ENCODE results near the gene DNM2. TPM values are rescaled to one million over a fixed set of nuclear protein-coding genes. Genes with fewer than 3 reads are reported as not detected.
"Not testable (repeated sequence)": the region's sequence is repeated elsewhere in the genome, so short reads cannot be mapped to it uniquely, and the experiment has no call there.

DNM2 gene
- total RNA-seq, 3 donors from 2014 or later: 152 to 161 (median 158) TPM

DNA sequence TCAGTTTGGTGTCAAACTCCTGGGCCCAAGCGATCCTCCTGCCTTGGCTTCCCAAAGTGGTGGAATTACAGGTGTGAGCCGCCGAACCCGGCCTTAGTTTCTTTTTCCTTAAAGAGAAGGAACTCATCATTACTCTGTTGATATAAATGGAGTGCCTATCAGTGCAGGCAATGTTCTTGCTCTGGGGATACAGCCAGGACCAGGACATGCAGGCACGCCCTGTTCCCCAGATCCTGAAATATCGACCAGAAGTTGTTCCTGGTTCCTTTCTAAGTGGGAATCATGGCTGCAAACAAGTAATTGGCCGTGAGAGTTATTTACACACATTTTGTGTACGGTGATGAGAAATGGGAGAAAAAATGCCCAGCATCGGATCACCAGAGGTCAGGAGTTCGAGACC is 8.4 kb downstream of the DNM2 start:
- ATAC-seq (no peak), DNase-seq (no peak)
- H3K4me3 Mint-ChIP-seq: no peak overlapping the region
- no peaks in the 10 kb centered on the region for H3K27me3 Mint-ChIP-seq (ENCODE audit: low read depth)
- H3K36me3 Mint-ChIP-seq (ENCODE audit: insufficient read depth): peaks cover 7% of the 10 kb centered on the region
- H3K4me1 Mint-ChIP-seq (ENCODE audit: low read depth): peaks cover 69% of the 10 kb centered on the region
- H3K9me3 Mint-ChIP-seq: no peaks in the 10 kb centered on the region

DNA sequence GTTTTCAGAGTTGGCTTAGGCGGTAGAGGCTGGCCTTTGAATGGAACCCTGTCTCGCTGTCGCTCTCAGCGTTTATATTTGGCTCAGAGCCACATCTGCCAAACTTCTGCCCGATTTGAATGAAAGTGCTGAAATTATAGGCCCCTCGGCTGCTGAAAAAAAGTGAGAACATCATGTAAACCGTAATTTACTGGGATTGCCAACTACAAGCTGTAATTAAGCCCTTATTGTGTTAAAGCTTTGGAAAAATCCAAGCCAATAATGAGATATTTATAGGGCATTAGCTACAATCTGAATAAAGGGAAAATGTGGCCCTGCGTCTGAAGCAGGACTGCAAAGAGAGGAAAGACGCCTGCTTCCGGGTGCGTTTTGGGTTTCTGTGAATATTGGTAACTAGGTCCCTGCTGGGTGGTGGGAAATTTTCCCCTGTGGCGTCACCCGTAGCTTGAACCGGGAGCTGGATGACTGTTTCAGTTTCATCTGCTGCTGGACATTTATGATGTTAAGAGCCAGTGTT is 9.9 kb downstream of the DNM2 start:
- Mint-ChIP-seq H3K4me1 (ENCODE audit: low read depth) (peaks cover 66% of the 10 kb centered on the region), H3K27me3 (ENCODE audit: low read depth) (no peaks in the 10 kb centered on the region), H3K4me3 (no peak overlapping the region), H3K9me3 (no peaks in the 10 kb centered on the region), H3K36me3 (ENCODE audit: insufficient read depth) (peaks cover 7% of the 10 kb centered on the region)
- no peak for DNase-seq
- ATAC-seq: no peak

DNA sequence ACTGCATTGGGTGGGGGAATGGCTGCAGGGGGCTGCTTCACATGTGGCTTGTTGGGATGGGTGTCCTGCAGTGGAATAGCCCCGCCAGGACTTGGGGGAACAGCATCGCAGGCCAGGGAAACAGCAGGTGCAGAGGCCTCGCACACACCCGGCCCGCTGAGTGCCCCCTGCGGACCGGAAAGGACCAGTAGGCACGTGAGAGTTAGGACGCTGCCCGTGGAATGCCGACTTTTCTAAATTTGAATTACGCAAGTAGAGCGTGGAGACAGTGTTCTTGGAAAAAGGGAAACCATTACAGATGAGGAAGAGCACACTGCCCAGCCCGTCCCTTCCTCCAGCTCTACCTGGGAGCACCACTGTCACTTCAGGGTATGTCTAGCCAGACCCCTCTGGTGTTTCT is 11.5 kb downstream of the DNM2 start:
- Mint-ChIP-seq H3K9me3 (no peaks in the 10 kb centered on the region), H3K4me3 (no peak overlapping the region), H3K36me3 (ENCODE audit: insufficient read depth) (peaks cover 4% of the 10 kb centered on the region), H3K4me1 (ENCODE audit: low read depth) (peaks cover 60% of the 10 kb centered on the region), H3K27me3 (ENCODE audit: low read depth) (no peaks in the 10 kb centered on the region)
- ATAC-seq (no peak), DNase-seq (no peak)

DNA sequence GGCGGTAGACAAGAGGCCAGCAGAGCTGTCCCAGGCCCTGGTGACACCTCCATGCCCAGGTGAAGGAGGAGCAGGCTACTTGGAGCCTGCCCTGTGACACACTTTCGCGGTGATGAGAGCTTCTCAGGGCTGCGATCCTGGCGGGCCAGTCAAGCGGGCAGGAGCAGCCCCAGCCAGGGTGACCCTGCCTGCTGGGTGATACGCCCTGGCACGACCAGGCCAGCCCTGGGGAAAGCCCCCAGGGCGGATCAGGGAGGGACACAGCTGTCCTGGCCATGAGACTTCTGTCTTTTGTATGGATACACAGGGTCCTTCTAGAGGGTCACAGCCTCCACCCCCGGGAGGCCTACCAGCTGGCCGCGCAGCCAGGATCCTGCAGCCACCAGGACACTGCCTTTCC is 13.1 kb downstream of the DNM2 start:
- H3K4me3 Mint-ChIP-seq: peak overlapping the region; percentile 66
- peaks cover 4% of the 10 kb centered on the region for H3K36me3 Mint-ChIP-seq (ENCODE audit: insufficient read depth)
- DNase-seq: no peak
- peaks cover 50% of the 10 kb centered on the region for H3K4me1 Mint-ChIP-seq (ENCODE audit: low read depth)
- H3K9me3 Mint-ChIP-seq: no peaks in the 10 kb centered on the region
- ATAC-seq: no peak
- H3K27me3 Mint-ChIP-seq (ENCODE audit: low read depth): no peaks in the 10 kb centered on the region

DNA sequence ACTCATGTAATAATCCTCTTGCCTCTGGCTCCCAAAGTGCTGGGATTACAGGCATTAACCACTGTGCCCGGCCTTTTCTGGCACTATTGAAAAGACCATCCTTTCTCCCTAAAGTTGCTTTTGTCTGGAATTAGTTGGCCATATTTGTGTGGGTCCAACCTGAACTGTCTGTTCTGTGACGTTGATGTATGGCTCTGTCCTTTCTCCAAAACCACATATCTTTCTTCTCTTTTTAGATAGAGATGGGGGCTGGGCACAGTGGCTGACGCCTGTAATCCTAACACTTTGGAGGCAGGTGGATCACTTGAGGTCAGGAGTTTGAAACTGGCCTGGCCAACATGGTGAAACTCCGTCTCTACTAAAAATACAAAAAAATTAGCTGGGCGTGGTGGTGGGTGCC is 17.9 kb downstream of the DNM2 start:
- Mint-ChIP-seq H3K4me1 (ENCODE audit: low read depth) (peaks cover 43% of the 10 kb centered on the region), H3K27me3 (ENCODE audit: low read depth) (no peaks in the 10 kb centered on the region), H3K9me3 (no peaks in the 10 kb centered on the region), H3K4me3 (no peak overlapping the region), H3K36me3 (ENCODE audit: insufficient read depth) (peaks cover 2% of the 10 kb centered on the region)
- no peak for ATAC-seq
- no peak for DNase-seq

DNA sequence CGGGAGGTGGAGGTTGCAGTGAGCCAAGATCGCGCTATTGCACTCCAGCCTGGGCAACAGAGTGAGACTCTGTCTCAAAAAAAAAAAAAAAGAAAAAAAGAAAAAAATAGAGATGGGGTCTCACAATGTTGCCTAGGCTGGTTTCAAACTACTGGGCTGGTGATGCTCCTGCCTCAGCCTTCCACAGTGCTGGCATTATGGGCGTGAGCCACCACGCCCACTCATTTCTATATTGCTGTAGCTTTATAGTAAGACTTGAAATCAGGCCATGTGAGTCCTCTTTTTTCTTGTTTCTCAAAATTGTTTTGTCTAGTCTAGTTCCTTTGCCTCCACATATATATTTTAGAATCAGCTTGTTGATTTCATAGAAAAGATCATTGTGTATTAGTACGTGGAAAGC is 18.3 kb downstream of the DNM2 start:
- Mint-ChIP-seq H3K4me1 (ENCODE audit: low read depth) (peaks cover 43% of the 10 kb centered on the region), H3K27me3 (ENCODE audit: low read depth) (no peaks in the 10 kb centered on the region), H3K36me3 (ENCODE audit: insufficient read depth) (peaks cover 2% of the 10 kb centered on the region), H3K4me3 (no peak overlapping the region), H3K9me3 (no peaks in the 10 kb centered on the region)
- DNase-seq (no peak), ATAC-seq (no peak)

DNA sequence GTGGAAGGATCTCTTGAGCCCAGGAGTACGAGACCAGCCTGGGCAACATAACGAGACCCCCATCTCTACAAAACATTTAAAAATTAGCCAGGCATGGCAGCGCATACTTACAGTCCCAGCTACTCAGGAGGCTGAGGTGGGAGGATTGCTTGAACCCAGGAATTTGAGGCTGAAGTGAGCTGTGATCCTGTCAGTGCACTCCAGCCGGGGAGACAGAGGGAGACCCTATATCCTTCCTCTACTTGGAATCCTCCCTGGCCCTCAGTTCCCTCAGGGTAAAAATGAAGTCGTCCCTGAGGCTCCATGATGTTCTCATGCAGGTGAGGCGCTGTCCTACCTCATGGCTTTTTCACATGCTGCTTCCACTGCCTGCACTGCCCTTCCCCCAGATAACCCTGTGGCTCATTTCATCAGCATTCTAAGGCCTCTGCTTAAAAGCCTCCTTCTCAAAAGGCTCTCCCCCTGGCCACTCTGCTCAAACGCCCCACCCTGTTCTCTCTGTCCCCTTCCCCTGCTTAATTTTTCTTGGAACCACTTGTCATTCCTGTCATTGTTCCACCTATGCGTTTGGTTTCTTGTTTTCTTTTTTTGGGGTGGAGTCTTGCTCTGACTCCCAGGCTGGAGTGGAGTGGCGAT is 19.2 kb downstream of the DNM2 start:
- peaks cover 42% of the 10 kb centered on the region for H3K4me1 Mint-ChIP-seq (ENCODE audit: low read depth)
- DNase-seq (no peak), ATAC-seq (no peak)
- no peaks in the 10 kb centered on the region for H3K27me3 Mint-ChIP-seq (ENCODE audit: low read depth)
- H3K36me3 Mint-ChIP-seq (ENCODE audit: insufficient read depth): peaks cover 2% of the 10 kb centered on the region
- H3K9me3 Mint-ChIP-seq: no peaks in the 10 kb centered on the region
- no peak overlapping the region for H3K4me3 Mint-ChIP-seq

DNA sequence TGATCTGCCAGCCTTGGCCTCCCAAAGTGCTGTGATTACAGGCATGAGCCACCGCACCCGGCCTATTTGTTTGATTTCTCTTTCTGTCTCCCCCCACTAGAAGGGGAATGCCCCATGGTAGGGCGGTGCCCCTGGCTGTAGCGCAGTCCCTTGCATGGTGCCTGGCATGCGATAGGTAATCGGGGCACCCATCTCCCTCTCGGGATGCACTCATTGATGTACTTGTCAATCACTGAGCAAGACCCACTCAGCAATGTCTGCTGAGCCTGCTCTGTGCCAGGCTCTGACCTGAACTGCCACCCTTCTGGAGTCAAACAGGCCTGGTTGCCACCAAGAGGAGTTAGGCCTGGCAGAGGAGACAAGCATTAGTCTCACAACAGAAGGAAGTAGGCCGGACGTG is 19.8 kb downstream of the DNM2 start:
- H3K9me3 Mint-ChIP-seq: no peaks in the 10 kb centered on the region
- peaks cover 46% of the 10 kb centered on the region for H3K4me1 Mint-ChIP-seq (ENCODE audit: low read depth)
- H3K4me3 Mint-ChIP-seq: no peak overlapping the region
- DNase-seq (no peak), ATAC-seq (no peak)
- H3K27me3 Mint-ChIP-seq (ENCODE audit: low read depth): no peaks in the 10 kb centered on the region
- peaks cover 2% of the 10 kb centered on the region for H3K36me3 Mint-ChIP-seq (ENCODE audit: insufficient read depth)

DNA sequence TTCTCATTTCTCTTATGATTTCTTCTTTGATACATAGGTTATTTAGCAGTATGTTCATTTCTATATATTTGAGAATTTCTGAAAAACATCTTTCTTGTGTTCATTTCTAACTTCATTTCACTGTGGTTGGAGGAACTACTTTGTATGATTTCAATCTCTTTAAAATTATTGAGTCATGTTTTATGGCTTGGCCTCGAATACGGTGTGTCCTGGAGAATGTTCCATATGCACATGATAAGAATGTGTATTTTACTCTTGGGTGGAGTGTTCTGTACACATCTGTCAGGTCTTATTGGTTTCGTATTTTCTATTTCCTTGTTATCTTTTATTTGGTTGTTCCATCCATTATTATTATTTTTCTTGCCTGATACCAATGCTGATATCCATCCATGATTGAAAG is 22.9 kb downstream of the DNM2 start:
- no peaks in the 10 kb centered on the region for H3K27me3 Mint-ChIP-seq (ENCODE audit: low read depth)
- DNase-seq (no peak), ATAC-seq (no peak)
- peaks cover 65% of the 10 kb centered on the region for H3K4me1 Mint-ChIP-seq (ENCODE audit: low read depth)
- H3K9me3 Mint-ChIP-seq: no peaks in the 10 kb centered on the region
- peaks cover 2% of the 10 kb centered on the region for H3K36me3 Mint-ChIP-seq (ENCODE audit: insufficient read depth)
- H3K4me3 Mint-ChIP-seq: no peak overlapping the region

DNA sequence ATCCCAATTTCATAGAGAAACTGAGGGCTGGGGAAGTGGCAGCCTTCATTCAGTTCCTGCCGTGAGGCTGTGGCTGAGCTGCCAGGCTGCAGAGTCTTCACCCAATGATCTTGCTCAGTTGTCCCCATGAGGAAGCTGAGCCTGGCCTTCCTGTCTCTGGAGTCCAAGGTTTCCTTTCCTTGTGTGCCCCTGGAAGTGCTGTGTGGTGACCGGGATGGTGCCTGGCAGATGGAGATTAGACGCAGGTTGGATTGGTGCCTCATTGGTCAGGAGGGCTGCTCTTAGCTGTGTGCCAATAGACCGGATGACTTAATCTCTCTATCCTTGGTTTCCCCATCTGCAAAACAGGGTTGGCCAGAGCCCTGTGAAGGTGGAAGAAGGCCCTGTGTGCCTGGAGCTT is 24.6 kb downstream of the DNM2 start:
- H3K27me3 Mint-ChIP-seq (ENCODE audit: low read depth): no peaks in the 10 kb centered on the region
- no peak overlapping the region for H3K4me3 Mint-ChIP-seq
- peaks cover 60% of the 10 kb centered on the region for H3K4me1 Mint-ChIP-seq (ENCODE audit: low read depth)
- no peaks in the 10 kb centered on the region for H3K36me3 Mint-ChIP-seq (ENCODE audit: insufficient read depth)
- no peak for DNase-seq
- no peak for ATAC-seq
- H3K9me3 Mint-ChIP-seq: no peaks in the 10 kb centered on the region

DNA sequence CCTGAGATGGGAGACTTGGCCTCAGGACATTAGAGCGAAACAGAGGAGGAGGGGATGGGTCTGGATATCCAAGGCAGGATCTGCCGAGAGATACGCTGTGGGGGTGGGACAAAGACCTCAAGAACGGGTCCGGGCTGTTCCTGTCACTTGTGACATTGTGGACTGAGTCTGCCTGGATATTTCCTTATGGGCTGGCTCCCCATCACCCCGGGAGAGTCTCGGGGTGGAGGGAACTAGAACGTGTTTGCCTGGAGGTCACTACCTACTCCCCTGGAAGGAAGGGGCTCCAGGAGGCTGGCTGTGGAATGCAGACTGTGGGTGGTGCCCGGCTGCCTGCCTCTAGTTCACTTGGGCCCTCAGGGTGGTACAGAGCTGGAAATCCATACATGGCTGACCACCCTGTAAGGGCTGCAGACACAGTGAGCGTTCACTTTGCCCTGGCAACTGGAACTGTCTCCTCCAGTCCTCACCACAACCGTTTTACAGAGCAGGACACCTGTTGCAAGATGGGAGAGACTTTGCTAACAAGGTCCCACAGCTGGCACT is 26.4 kb downstream of the DNM2 start:
- Mint-ChIP-seq H3K4me1 (ENCODE audit: low read depth) (peaks cover 71% of the 10 kb centered on the region), H3K9me3 (no peaks in the 10 kb centered on the region), H3K36me3 (ENCODE audit: insufficient read depth) (no peaks in the 10 kb centered on the region), H3K4me3 (no peak overlapping the region), H3K27me3 (ENCODE audit: low read depth) (no peaks in the 10 kb centered on the region)
- DNase-seq (no peak), ATAC-seq (no peak)

DNA sequence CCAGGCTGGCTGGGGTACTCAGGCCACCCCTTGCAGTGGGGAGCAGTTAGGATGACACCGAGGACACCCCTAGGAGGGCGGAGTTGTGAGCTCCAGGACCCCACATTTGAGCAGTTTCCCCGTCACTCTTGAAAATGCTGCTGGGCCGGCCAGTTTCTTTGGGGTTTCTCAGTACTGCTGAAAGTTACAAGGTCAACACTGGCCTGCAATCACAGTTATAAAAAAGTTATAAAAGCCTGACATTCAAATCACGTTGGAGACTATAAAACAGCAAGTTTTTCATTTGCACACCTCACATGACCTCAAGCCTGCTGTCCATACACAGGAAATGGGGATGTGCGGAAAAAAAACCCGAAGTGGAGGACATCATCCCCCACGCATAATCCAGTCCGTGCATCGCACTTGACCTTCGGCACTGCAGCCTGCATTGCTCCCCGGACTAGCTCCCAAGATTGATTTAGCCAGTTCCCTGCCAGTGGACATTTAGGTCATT is 27.0 kb downstream of the DNM2 start:
- Mint-ChIP-seq H3K36me3 (ENCODE audit: insufficient read depth) (no peaks in the 10 kb centered on the region), H3K4me1 (ENCODE audit: low read depth) (peaks cover 74% of the 10 kb centered on the region), H3K27me3 (ENCODE audit: low read depth) (no peaks in the 10 kb centered on the region), H3K9me3 (no peaks in the 10 kb centered on the region), H3K4me3 (no peak overlapping the region)
- DNase-seq: no peak
- ATAC-seq: no peak

DNA sequence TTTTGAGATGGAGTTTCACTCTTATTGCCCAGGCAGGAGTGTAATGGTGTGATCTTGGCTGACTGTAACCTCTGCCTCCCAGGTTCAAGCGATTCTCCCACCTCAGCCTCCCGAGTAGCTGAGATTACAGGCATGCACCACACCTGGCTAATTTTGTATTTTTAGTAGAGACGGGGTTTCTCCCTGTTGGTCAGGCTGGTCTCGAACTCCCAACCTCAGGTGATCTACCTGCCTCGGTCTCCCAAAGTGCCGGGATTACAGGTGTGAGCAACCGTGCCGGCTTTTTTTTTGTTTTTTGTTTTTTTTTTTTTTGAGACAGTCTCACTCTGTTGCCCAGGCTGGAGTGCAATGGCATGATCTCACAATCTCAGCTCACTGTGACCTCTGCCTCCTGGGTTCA is 28.6 kb downstream of the DNM2 start:
- not testable (repeated sequence) for H3K9me3 Mint-ChIP-seq; ATAC-seq; H3K36me3 Mint-ChIP-seq (ENCODE audit: insufficient read depth); H3K27me3 Mint-ChIP-seq (ENCODE audit: low read depth); DNase-seq; H3K4me3 Mint-ChIP-seq
- peaks cover 74% of the 10 kb centered on the region for H3K4me1 Mint-ChIP-seq (ENCODE audit: low read depth)

DNA sequence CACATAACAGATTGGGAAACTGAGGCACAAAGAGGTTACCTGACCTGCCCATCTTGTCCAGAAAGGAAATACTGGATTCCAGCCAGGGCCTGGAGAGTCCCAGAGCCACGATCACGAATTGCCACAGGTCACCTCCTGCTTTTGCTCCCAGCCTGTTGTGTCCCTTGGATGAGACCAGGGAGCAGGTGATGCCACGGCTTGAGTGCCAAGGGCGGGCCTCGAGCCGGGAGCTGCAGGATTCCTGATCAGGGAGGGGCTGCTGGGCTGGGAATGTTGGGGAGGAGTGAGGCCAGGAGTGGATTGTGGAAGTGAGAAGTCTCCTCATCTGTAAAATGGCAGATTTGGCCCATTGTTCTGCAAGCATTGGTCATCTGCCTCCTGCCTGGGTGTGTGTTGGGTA is 29.4 kb downstream of the DNM2 start:
- ATAC-seq: no peak
- Mint-ChIP-seq H3K9me3 (no peaks in the 10 kb centered on the region), H3K36me3 (ENCODE audit: insufficient read depth) (no peaks in the 10 kb centered on the region), H3K4me3 (no peak overlapping the region), H3K27me3 (ENCODE audit: low read depth) (no peaks in the 10 kb centered on the region), H3K4me1 (ENCODE audit: low read depth) (peaks cover 77% of the 10 kb centered on the region)
- no peak for DNase-seq

DNA sequence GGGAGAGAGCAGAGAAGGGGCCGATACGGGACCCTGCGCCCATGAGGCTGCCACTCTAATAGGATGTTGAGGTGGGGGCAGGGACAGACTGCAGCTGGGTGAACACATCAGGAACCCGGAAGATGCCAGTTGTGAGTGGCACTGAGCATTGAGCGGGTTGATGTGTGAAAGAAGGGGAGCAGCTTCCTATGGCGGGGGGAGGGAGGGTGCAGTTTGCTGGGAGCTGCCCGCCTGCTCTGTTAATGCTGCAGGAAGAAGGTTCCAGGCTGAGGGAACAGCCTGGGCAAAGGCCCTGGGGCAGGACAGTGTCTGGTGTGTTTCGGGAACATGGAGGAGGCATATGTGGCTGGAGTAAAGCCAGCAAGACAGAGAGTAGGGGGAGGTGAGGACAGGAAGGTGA is 29.8 kb downstream of the DNM2 start:
- ATAC-seq (no peak), DNase-seq (no peak)
- Mint-ChIP-seq H3K27me3 (ENCODE audit: low read depth) (no peaks in the 10 kb centered on the region), H3K9me3 (no peaks in the 10 kb centered on the region), H3K4me3 (no peak overlapping the region), H3K36me3 (ENCODE audit: insufficient read depth) (no peaks in the 10 kb centered on the region), H3K4me1 (ENCODE audit: low read depth) (peaks cover 77% of the 10 kb centered on the region)

Data from activated T-cell treated with anti-CD3 and anti-CD28 coated beads, Interleukin-2, amount 50 U/mL, for 4 hours (primary cell).